Loucy (cell line): ENCODE data around the gene MRPL42.

Experiments
- EZH2phosphoT487 ChIP-seq: fragments of 200-600 bp; IDR thresholded peaks from 2 replicates; pipeline ENCODE4 v1.6.1; 2018; ENCODE audit warnings: antibody characterized with exemption, mild to moderate bottlenecking, moderate library complexity, borderline replicate concordance
- TF ChIP-seq, protein P1 (sequence below): fragments of 200-600 bp; sonication (generic); conservative IDR thresholded peaks from 2 replicates; pipeline ENCODE4 v1.5.1; 2014; ENCODE audit warnings: mild to moderate bottlenecking, antibody characterized with exemption, low read length

DNA sequence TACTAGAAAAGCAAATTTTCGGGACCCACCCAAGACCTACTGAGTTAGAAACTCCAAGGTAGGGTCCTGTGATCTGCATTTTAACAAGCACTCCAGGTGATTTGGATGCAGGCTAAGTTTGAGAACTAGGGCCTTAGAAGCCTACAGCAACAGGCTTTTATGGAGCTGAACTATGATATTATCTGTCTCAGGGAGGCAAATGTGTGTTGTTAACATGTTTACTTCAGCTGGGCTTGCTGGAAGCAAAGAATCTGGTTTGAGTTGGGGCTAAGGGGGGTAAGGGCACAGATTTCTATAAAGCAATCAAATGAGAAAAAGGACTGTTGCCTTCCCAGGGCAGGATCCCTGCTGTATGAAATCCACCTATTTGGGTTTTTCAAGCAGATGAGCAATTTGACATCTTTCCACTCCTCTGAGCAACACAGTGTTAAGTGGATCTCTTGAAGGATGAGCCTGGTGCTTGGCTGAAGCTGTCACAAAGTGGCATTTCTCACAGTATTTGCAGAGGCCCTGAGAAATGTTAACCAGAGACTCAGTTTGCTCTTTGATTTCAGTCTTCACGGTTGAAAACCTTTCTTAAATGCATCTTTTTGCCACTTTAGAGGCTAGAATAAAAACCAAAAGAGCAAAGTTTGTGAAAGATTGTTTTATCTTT is 68.9 kb downstream of the MRPL42 start:
- TF ChIP-seq, protein P1, sequence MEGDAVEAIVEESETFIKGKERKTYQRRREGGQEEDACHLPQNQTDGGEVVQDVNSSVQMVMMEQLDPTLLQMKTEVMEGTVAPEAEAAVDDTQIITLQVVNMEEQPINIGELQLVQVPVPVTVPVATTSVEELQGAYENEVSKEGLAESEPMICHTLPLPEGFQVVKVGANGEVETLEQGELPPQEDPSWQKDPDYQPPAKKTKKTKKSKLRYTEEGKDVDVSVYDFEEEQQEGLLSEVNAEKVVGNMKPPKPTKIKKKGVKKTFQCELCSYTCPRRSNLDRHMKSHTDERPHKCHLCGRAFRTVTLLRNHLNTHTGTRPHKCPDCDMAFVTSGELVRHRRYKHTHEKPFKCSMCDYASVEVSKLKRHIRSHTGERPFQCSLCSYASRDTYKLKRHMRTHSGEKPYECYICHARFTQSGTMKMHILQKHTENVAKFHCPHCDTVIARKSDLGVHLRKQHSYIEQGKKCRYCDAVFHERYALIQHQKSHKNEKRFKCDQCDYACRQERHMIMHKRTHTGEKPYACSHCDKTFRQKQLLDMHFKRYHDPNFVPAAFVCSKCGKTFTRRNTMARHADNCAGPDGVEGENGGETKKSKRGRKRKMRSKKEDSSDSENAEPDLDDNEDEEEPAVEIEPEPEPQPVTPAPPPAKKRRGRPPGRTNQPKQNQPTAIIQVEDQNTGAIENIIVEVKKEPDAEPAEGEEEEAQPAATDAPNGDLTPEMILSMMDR, result no peak
- no peak for TF ChIP-seq EZH2phosphoT487
